ENCODE measurements around the gene EHBP1L1. TPM values are rescaled to one million over a fixed set of nuclear protein-coding genes. Genes with fewer than 3 reads are reported as not detected.
A peak's percentile ranks its signal among the peaks of the same experiment; 100 is the strongest.

The EHBP1L1 gene
- total RNA-seq, 1 donor from 2014 or later = 42.6 TPM

- peak overlapping the region; percentile 6 for H3K4me3 Mint-ChIP-seq (ENCODE audit: unreplicated experiment)
- no peak for DNase-seq (ENCODE audit: extremely low spot score, unreplicated experiment)
- peaks cover 4% of the 10 kb centered on the region for H3K36me3 Mint-ChIP-seq (ENCODE audit: unreplicated experiment)
- H3K27me3 Mint-ChIP-seq (ENCODE audit: unreplicated experiment) = no peaks in the 10 kb centered on the region
- H3K9me3 Mint-ChIP-seq (ENCODE audit: unreplicated experiment) = no peaks in the 10 kb centered on the region
- peaks cover 44% of the 10 kb centered on the region for H3K4me1 Mint-ChIP-seq (ENCODE audit: unreplicated experiment)
- TF ChIP-seq CTCF (IDR thresholded peaks at IDR 0.05) = no peak
- peak overlapping the region; percentile 80 for H3K27ac Mint-ChIP-seq (ENCODE audit: unreplicated experiment)
These were observed 1.9 kb downstream of the EHBP1L1 start for GRCh38 chr11:65577756-65578109.

GRCh38 chr11:65578134-65578533 lies 2.3 kb downstream of the EHBP1L1 start:
- H3K27ac Mint-ChIP-seq (ENCODE audit: unreplicated experiment) = peak overlapping the region; percentile 80
- no peak for DNase-seq (ENCODE audit: extremely low spot score, unreplicated experiment)
- H3K9me3 Mint-ChIP-seq (ENCODE audit: unreplicated experiment) = no peaks in the 10 kb centered on the region
- H3K27me3 Mint-ChIP-seq (ENCODE audit: unreplicated experiment) = no peaks in the 10 kb centered on the region
- peaks cover 43% of the 10 kb centered on the region for H3K4me1 Mint-ChIP-seq (ENCODE audit: unreplicated experiment)
- TF ChIP-seq CTCF (IDR thresholded peaks at IDR 0.05) = no peak
- H3K4me3 Mint-ChIP-seq (ENCODE audit: unreplicated experiment) = no peak overlapping the region
- H3K36me3 Mint-ChIP-seq (ENCODE audit: unreplicated experiment) = peaks cover 8% of the 10 kb centered on the region

GRCh38 chr11:65578667-65579066 lies 2.8 kb downstream of the EHBP1L1 start:
- no peak for DNase-seq (ENCODE audit: extremely low spot score, unreplicated experiment)
- Mint-ChIP-seq H3K4me3 (ENCODE audit: unreplicated experiment) (no peak overlapping the region), H3K27ac (ENCODE audit: unreplicated experiment) (peak overlapping the region; percentile 80), H3K9me3 (ENCODE audit: unreplicated experiment) (no peaks in the 10 kb centered on the region), H3K27me3 (ENCODE audit: unreplicated experiment) (no peaks in the 10 kb centered on the region), H3K36me3 (ENCODE audit: unreplicated experiment) (peaks cover 11% of the 10 kb centered on the region), H3K4me1 (ENCODE audit: unreplicated experiment) (peaks cover 39% of the 10 kb centered on the region)
- no peak for TF ChIP-seq CTCF (IDR thresholded peaks at IDR 0.05)

GRCh38 chr11:65579291-65579690 lies 3.4 kb downstream of the EHBP1L1 start:
- Mint-ChIP-seq H3K36me3 (ENCODE audit: unreplicated experiment) (peaks cover 11% of the 10 kb centered on the region), H3K9me3 (ENCODE audit: unreplicated experiment) (no peaks in the 10 kb centered on the region), H3K4me1 (ENCODE audit: unreplicated experiment) (peaks cover 35% of the 10 kb centered on the region), H3K27ac (ENCODE audit: unreplicated experiment) (no peak overlapping the region), H3K27me3 (ENCODE audit: unreplicated experiment) (no peaks in the 10 kb centered on the region), H3K4me3 (ENCODE audit: unreplicated experiment) (no peak overlapping the region)
- no peak for DNase-seq (ENCODE audit: extremely low spot score, unreplicated experiment)
- no peak for TF ChIP-seq CTCF (IDR thresholded peaks at IDR 0.05)

GRCh38 chr11:65580031-65580692 lies 4.3 kb downstream of the EHBP1L1 start:
- DNase-seq (ENCODE audit: extremely low spot score, unreplicated experiment) = no peak
- peaks cover 29% of the 10 kb centered on the region for H3K4me1 Mint-ChIP-seq (ENCODE audit: unreplicated experiment)
- H3K27me3 Mint-ChIP-seq (ENCODE audit: unreplicated experiment) = no peaks in the 10 kb centered on the region
- H3K36me3 Mint-ChIP-seq (ENCODE audit: unreplicated experiment) = peaks cover 11% of the 10 kb centered on the region
- H3K4me3 Mint-ChIP-seq (ENCODE audit: unreplicated experiment) = no peak overlapping the region
- no peaks in the 10 kb centered on the region for H3K9me3 Mint-ChIP-seq (ENCODE audit: unreplicated experiment)
- H3K27ac Mint-ChIP-seq (ENCODE audit: unreplicated experiment) = no peak overlapping the region
- no peak for TF ChIP-seq CTCF (IDR thresholded peaks at IDR 0.05)

Measured in osteocyte (in vitro differentiated cells).